ENCODE results near the gene ZC3H12D. TPM values are rescaled to one million over a fixed set of nuclear protein-coding genes. Genes with fewer than 3 reads are reported as not detected.
A peak's percentile ranks its signal among the peaks of the same experiment; 100 is the strongest.

ZC3H12D gene
- total RNA-seq, 1 experiment from 2014 or later: not detected

- intact Hi-C loops (cut with micrococcal nuclease; ENCODE audit: unreplicated experiment): no loop called here
- Histone ChIP-seq H3F3A (ENCODE audit: insufficient read depth, low read depth) (no peaks in the 10 kb centered on the region), H3K9me3 (ENCODE audit: insufficient read depth, low read depth) (0 out of 2 replicates have a peak, but pooled peaks cover 2% of the 10 kb centered on the region), H3K27ac (no peak overlapping the region), H3K36me3 (ENCODE audit: low read depth) (no peaks in the 10 kb centered on the region), H2AFZ (no peak overlapping the region), H3K4me3 (no peak overlapping the region), H3K4me2 (no peak overlapping the region), H3K79me2 (ENCODE audit: low read depth) (no peaks in the 10 kb centered on the region), H4K20me1 (ENCODE audit: insufficient read depth) (no peaks in the 10 kb centered on the region), H3K27me3 (ENCODE audit: insufficient read depth, low read depth) (no peaks in the 10 kb centered on the region), H3K4me1 (replicated peaks; ENCODE audit: insufficient read depth) (no peaks in the 10 kb centered on the region), H3K9me2 (ENCODE audit: insufficient read depth) (no peaks in the 10 kb centered on the region)
- TF ChIP-seq CTCF (conservative IDR thresholded peaks at IDR 0.05) (no peak), EZH2 (IDR thresholded peaks at IDR 0.05; ENCODE audit: low read depth) (no peak)
- no TSS peak for BruUV-seq (replicated peaks)
- peak in 1 of 2 experiments; percentile 44 for DNase-seq
- ChIA-PET CTCF (interaction anchor here (0.6 kb wide), 1 partner anchor 169 kb away, joined by 3 read pairs; no protein-coding TSS in a partner anchor), POLR2A (ENCODE audit: unreplicated experiment) (no interaction called here)
These were observed 9.0 kb upstream of the ZC3H12D start for GRCh38 chr6:149493761-149494320.

- no peak overlapping the region for H3K27ac ChIP-seq
- H3K4me1 ChIP-seq (replicated peaks; ENCODE audit: insufficient read depth): no peaks in the 10 kb centered on the region
- CTCF ChIA-PET: no interaction called here
- H3K4me3 ChIP-seq: no peak overlapping the region
- TF ChIP-seq EZH2 (IDR thresholded peaks at IDR 0.05; ENCODE audit: low read depth) (no peak), CTCF (conservative IDR thresholded peaks at IDR 0.05) (no peak)
- no peaks in the 10 kb centered on the region for H3K79me2 ChIP-seq (ENCODE audit: low read depth)
- H3K27me3 ChIP-seq (ENCODE audit: insufficient read depth, low read depth): no peaks in the 10 kb centered on the region
- no peak overlapping the region for H3K4me2 ChIP-seq
- H3K9me3 ChIP-seq (ENCODE audit: insufficient read depth, low read depth): no peaks in the 10 kb centered on the region
- H4K20me1 ChIP-seq (ENCODE audit: insufficient read depth): no peaks in the 10 kb centered on the region
- H2AFZ ChIP-seq: no peak overlapping the region
- DNase-seq: no peak
- POLR2A ChIA-PET (ENCODE audit: unreplicated experiment): no interaction called here
- intact Hi-C loops (cut with micrococcal nuclease; ENCODE audit: unreplicated experiment): no loop called here
- no peaks in the 10 kb centered on the region for H3F3A ChIP-seq (ENCODE audit: insufficient read depth, low read depth)
- no peaks in the 10 kb centered on the region for H3K9me2 ChIP-seq (ENCODE audit: insufficient read depth)
- no peaks in the 10 kb centered on the region for H3K36me3 ChIP-seq (ENCODE audit: low read depth)
- BruUV-seq (replicated peaks): no TSS peak
These were observed 8.1 kb upstream of the ZC3H12D start for GRCh38 chr6:149492798-149493343.

GRCh38 chr6:149489967-149490366 is 5.2 kb upstream of the ZC3H12D start:
- no peak overlapping the region for H3K27ac ChIP-seq
- BruUV-seq (replicated peaks): no TSS peak
- no peak for DNase-seq
- H2AFZ ChIP-seq: no peak overlapping the region
- H3K4me2 ChIP-seq: no peak overlapping the region
- intact Hi-C loops (cut with micrococcal nuclease; ENCODE audit: unreplicated experiment): no loop called here
- no peaks in the 10 kb centered on the region for H3K79me2 ChIP-seq (ENCODE audit: low read depth)
- H3K27me3 ChIP-seq (ENCODE audit: insufficient read depth, low read depth): no peaks in the 10 kb centered on the region
- no peaks in the 10 kb centered on the region for H3K9me2 ChIP-seq (ENCODE audit: insufficient read depth)
- 0 out of 2 replicates have a peak, but pooled peaks cover 3% of the 10 kb centered on the region for H3K4me1 ChIP-seq (replicated peaks; ENCODE audit: insufficient read depth)
- no peaks in the 10 kb centered on the region for H3K9me3 ChIP-seq (ENCODE audit: insufficient read depth, low read depth)
- ChIA-PET CTCF (interaction anchor here (0.7 kb wide), 1 partner anchor 27 kb away, joined by 3 read pairs; no protein-coding TSS in a partner anchor), POLR2A (ENCODE audit: unreplicated experiment) (no interaction called here)
- H3F3A ChIP-seq (ENCODE audit: insufficient read depth, low read depth): no peaks in the 10 kb centered on the region
- H3K4me3 ChIP-seq: no peak overlapping the region
- H3K36me3 ChIP-seq (ENCODE audit: low read depth): no peaks in the 10 kb centered on the region
- no peak for TF ChIP-seq CTCF (conservative IDR thresholded peaks at IDR 0.05)
- no peak for TF ChIP-seq EZH2 (IDR thresholded peaks at IDR 0.05; ENCODE audit: low read depth)
- no peaks in the 10 kb centered on the region for H4K20me1 ChIP-seq (ENCODE audit: insufficient read depth)
